Measurements from ENCODE around the gene TBL1XR1.
A peak's percentile ranks its signal among the peaks of the same experiment; 100 is the strongest.
"Not testable (repeated sequence)": the region's sequence is repeated elsewhere in the genome, so short reads cannot be mapped to it uniquely, and the experiment has no call there.

The TBL1XR1 gene

GRCh38 chr3:177194299-177194698 lies 3.0 kb downstream of the TBL1XR1 start:
- Histone ChIP-seq H3K9me2 (ENCODE audit: low read depth, low read length) (no peaks in the 10 kb centered on the region), H3K79me2 (ENCODE audit: insufficient read depth, low read length) (peaks cover 74% of the 10 kb centered on the region), H3K27me3 (ENCODE audit: insufficient read depth, low read length) (no peaks in the 10 kb centered on the region), H3K9ac (ENCODE audit: low read length) (peak overlapping the region; percentile 99), H3K4me2 (ENCODE audit: low read length) (peak overlapping the region; percentile 68), H3K27ac (ENCODE audit: low read depth, low read length, poor library complexity, severe bottlenecking) (peak overlapping the region; percentile 99), H4K20me1 (ENCODE audit: insufficient read depth, low read length) (peaks cover 2% of the 10 kb centered on the region; the same call in 1 of the 2 replicates), H3K4me3 (ENCODE audit: low read depth, low read length, poor library complexity, severe bottlenecking) (peak overlapping the region; percentile 83), H3K9me3 (ENCODE audit: low read length) (no peaks in the 10 kb centered on the region), H2AFZ (ENCODE audit: low read length) (no peak overlapping the region), H3K4me1 (ENCODE audit: insufficient read depth, low read length, severe bottlenecking) (peaks cover 63% of the 10 kb centered on the region), H3K36me3 (ENCODE audit: insufficient read depth, low read length) (peaks cover 41% of the 10 kb centered on the region), H3F3A (ENCODE audit: insufficient read depth, low read length) (peaks cover 7% of the 10 kb centered on the region; the same call in 1 of the 2 replicates)
- TF ChIP-seq CTCF (IDR thresholded peaks at IDR 0.05; ENCODE audit: low read length), result no peak
- no peak for TF ChIP-seq EZH2 (IDR thresholded peaks at IDR 0.05; ENCODE audit: borderline replicate concordance, low read length)

GRCh38 chr3:177193688-177194268 lies 3.5 kb downstream of the TBL1XR1 start:
- Histone ChIP-seq H3K27ac (ENCODE audit: low read depth, low read length, poor library complexity, severe bottlenecking) (no peak overlapping the region), H3K36me3 (ENCODE audit: insufficient read depth, low read length) (peaks cover 41% of the 10 kb centered on the region), H3K9me2 (ENCODE audit: low read depth, low read length) (no peaks in the 10 kb centered on the region), H3F3A (ENCODE audit: insufficient read depth, low read length) (peaks cover 7% of the 10 kb centered on the region; the same call in 1 of the 2 replicates), H3K4me2 (ENCODE audit: low read length) (peak overlapping the region; percentile 68), H4K20me1 (ENCODE audit: insufficient read depth, low read length) (peaks cover 2% of the 10 kb centered on the region; the same call in 1 of the 2 replicates), H3K9me3 (ENCODE audit: low read length) (no peaks in the 10 kb centered on the region), H3K79me2 (ENCODE audit: insufficient read depth, low read length) (peaks cover 79% of the 10 kb centered on the region), H2AFZ (ENCODE audit: low read length) (no peak overlapping the region), H3K27me3 (ENCODE audit: insufficient read depth, low read length) (no peaks in the 10 kb centered on the region), H3K9ac (ENCODE audit: low read length) (peak overlapping the region; percentile 99; the same call in 1 of the 2 replicates), H3K4me3 (ENCODE audit: low read depth, low read length, poor library complexity, severe bottlenecking) (peak overlapping the region; percentile 83), H3K4me1 (ENCODE audit: insufficient read depth, low read length, severe bottlenecking) (peaks cover 58% of the 10 kb centered on the region)
- TF ChIP-seq EZH2 (IDR thresholded peaks at IDR 0.05; ENCODE audit: borderline replicate concordance, low read length) (no peak), CTCF (IDR thresholded peaks at IDR 0.05; ENCODE audit: low read length) (no peak)

- Histone ChIP-seq H3K4me3 (ENCODE audit: low read depth, low read length, poor library complexity, severe bottlenecking) (peak overlapping the region; percentile 83), H3K4me1 (ENCODE audit: insufficient read depth, low read length, severe bottlenecking) (peaks cover 53% of the 10 kb centered on the region), H3K79me2 (ENCODE audit: insufficient read depth, low read length) (peaks cover 84% of the 10 kb centered on the region), H3K36me3 (ENCODE audit: insufficient read depth, low read length) (peaks cover 41% of the 10 kb centered on the region), H3K4me2 (ENCODE audit: low read length) (peak overlapping the region; percentile 68; the same call in 1 of the 2 replicates)
- not testable (repeated sequence) for H3K27ac ChIP-seq (ENCODE audit: low read depth, low read length, poor library complexity, severe bottlenecking); H3K9me3 ChIP-seq (ENCODE audit: low read length); H3K27me3 ChIP-seq (ENCODE audit: insufficient read depth, low read length); H3K9me2 ChIP-seq (ENCODE audit: low read depth, low read length); H3K9ac ChIP-seq (ENCODE audit: low read length); H3F3A ChIP-seq (ENCODE audit: insufficient read depth, low read length); H2AFZ ChIP-seq (ENCODE audit: low read length); H4K20me1 ChIP-seq (ENCODE audit: insufficient read depth, low read length)
Observed at GRCh38 chr3:177193275-177193674, 4.0 kb downstream of the TBL1XR1 start.

Data from OCI-LY1 (cell line).